Activated CD8-positive, alpha-beta T cell treated with anti-CD3 and anti-CD28 coated beads for 36 hours (primary cell): Measurements from ENCODE around the gene PPIF. TPM values are rescaled to one million over a fixed set of nuclear protein-coding genes. Genes with fewer than 3 reads are reported as not detected.
"Not testable (repeated sequence)": the region's sequence is repeated elsewhere in the genome, so short reads cannot be mapped to it uniquely, and the experiment has no call there.

ENCODE experiments used
- ATAC-seq: fragments of 200-7000 bp; cut with Tn5 transposase; one replicate; pipeline ENCODE4 v1.10.0; 2021; ENCODE audit warnings: mild to moderate bottlenecking, moderate library complexity
- CTCF ChIA-PET: fragments of 350-600 bp; sonication (Branson Sonifier 250); formaldehyde crosslinking; loops from one replicate; lab custom pipeline; 2021; ENCODE audit warnings: antibody characterized with exemption; lab: Charles Lee
- POLR2A ChIA-PET: fragments of 350-600 bp; sonication (Branson Sonifier 250); formaldehyde crosslinking; loops from one replicate; lab custom pipeline; 2021; ENCODE audit warnings: antibody characterized with exemption; lab: Charles Lee
- DNase-seq: peaks from one replicate; pipeline ENCODE4 v3.0.0-alpha.2; 2020
- H3K27ac Mint-ChIP-seq: one replicate; pipeline ENCODE4 v1.8.0; 2021; ENCODE audit warnings: mild to moderate bottlenecking, mixed read lengths
- H3K27me3 Mint-ChIP-seq: one replicate; pipeline ENCODE4 v1.8.0; 2021; ENCODE audit warnings: mixed read lengths
- H3K36me3 Mint-ChIP-seq: one replicate; pipeline ENCODE4 v1.8.0; 2021; ENCODE audit warnings: low read depth, mixed read lengths
- H3K4me1 Mint-ChIP-seq: one replicate; pipeline ENCODE4 v1.8.0; 2021; ENCODE audit warnings: low read depth, mixed read lengths
- H3K4me3 Mint-ChIP-seq: one replicate; pipeline ENCODE4 v1.8.0; 2021; ENCODE audit warnings: mild to moderate bottlenecking, moderate library complexity, mixed read lengths
- H3K9me3 Mint-ChIP-seq: one replicate; pipeline ENCODE4 v1.8.0; 2021; ENCODE audit warnings: mixed read lengths
- CTCF ChIP-seq: fragments of 200-600 bp; IDR thresholded peaks from one replicate; pipeline ENCODE4 v1.8.0; 2022; ENCODE audit warnings: antibody characterized with exemption, mild to moderate bottlenecking
- intact Hi-C: fragments of 100-400 bp; cut with micrococcal nuclease; formaldehyde crosslinking; loops from one replicate; pipeline ENCODE4 v1.10.0; 2022
- total RNA-seq, 2 experiments: library from RNA; stranded (reverse); gene quantifications; one replicate each; pipeline ENCODE4 v1.2.3, GENCODE V29; 2021

PPIF gene
- total RNA-seq, 2 experiments from 2014 or later = 81.5 to 88.6 TPM

GRCh38 chr10:79335470-79336235 is 11.6 kb upstream of the PPIF start:
- POLR2A ChIA-PET = interaction anchor here (1.3 to 3.7 kb wide), 3 partner anchors 12 to 13 kb away, joined by 3 to 19 read pairs (median 8); partner anchors contain the start of gene PPIF
- ATAC-seq (no peak), DNase-seq (no peak)
- no peaks in the 10 kb centered on the region for H3K36me3 Mint-ChIP-seq
- H3K4me1 Mint-ChIP-seq = peaks cover 35% of the 10 kb centered on the region
- TF ChIP-seq CTCF = no peak
- CTCF ChIA-PET = interaction anchor here (1.5 to 3.0 kb wide), 3 partner anchors 9 to 12 kb away, joined by 5 to 25 read pairs (median 7); partner anchors contain the start of gene PPIF
- intact Hi-C loops = no loop called here
- peaks cover 4% of the 10 kb centered on the region for H3K9me3 Mint-ChIP-seq
- H3K27me3 Mint-ChIP-seq = no peaks in the 10 kb centered on the region
- no peak overlapping the region for H3K27ac Mint-ChIP-seq
- no peak overlapping the region for H3K4me3 Mint-ChIP-seq

- Mint-ChIP-seq H3K9me3 (peaks cover 4% of the 10 kb centered on the region), H3K36me3 (no peaks in the 10 kb centered on the region), H3K4me3 (no peak overlapping the region), H3K4me1 (peaks cover 29% of the 10 kb centered on the region), H3K27ac (no peak overlapping the region), H3K27me3 (no peaks in the 10 kb centered on the region)
- ChIA-PET CTCF (interaction anchor here (0.8 to 1.9 kb wide), 2 partner anchors 8 to 12 kb away, joined by 4 to 7 read pairs; no protein-coding TSS in a partner anchor), POLR2A (interaction anchor here (3.7 kb wide), 1 partner anchor 13 kb away, joined by 19 read pairs; the partner anchor contains the start of gene PPIF)
- ATAC-seq (no peak), DNase-seq (no peak)
- no peak for TF ChIP-seq CTCF
- intact Hi-C loops = no loop called here
Measured at GRCh38 chr10:79336276-79336675, 11.0 kb upstream of the PPIF start.

- no peaks in the 10 kb centered on the region for H3K27me3 Mint-ChIP-seq
- CTCF ChIA-PET = interaction anchor here (0.8 kb wide), 2 partner anchors 10 to 11 kb away, joined by 4 to 5 read pairs; partner anchors contain the start of gene PPIF
- peaks cover 25% of the 10 kb centered on the region for H3K4me1 Mint-ChIP-seq
- no peak for TF ChIP-seq CTCF
- H3K27ac Mint-ChIP-seq = no peak overlapping the region
- POLR2A ChIA-PET = interaction anchor here (0.6 to 3.7 kb wide), 3 partner anchors 12 to 21 kb away, joined by 3 to 19 read pairs (median 3); partner anchors contain the start of gene PPIF
- DNase-seq (no peak), ATAC-seq (no peak)
- intact Hi-C loops = no loop called here
- H3K36me3 Mint-ChIP-seq = no peaks in the 10 kb centered on the region
- peaks cover 4% of the 10 kb centered on the region for H3K9me3 Mint-ChIP-seq
- H3K4me3 Mint-ChIP-seq = no peak overlapping the region
Measured at GRCh38 chr10:79336739-79337138, 10.5 kb upstream of the PPIF start.

GRCh38 chr10:79337783-79338469 is 9.3 kb upstream of the PPIF start:
- H3K4me1 Mint-ChIP-seq = peaks cover 17% of the 10 kb centered on the region
- H3K4me3 Mint-ChIP-seq, DNase-seq, H3K27me3 Mint-ChIP-seq, ATAC-seq, intact Hi-C loops, H3K9me3 Mint-ChIP-seq, CTCF ChIA-PET, H3K36me3 Mint-ChIP-seq, H3K27ac Mint-ChIP-seq: not testable (repeated sequence)
- POLR2A ChIA-PET = interaction anchor here (1.1 to 3.7 kb wide), 2 partner anchors 11 to 20 kb away, joined by 3 to 19 read pairs; partner anchors contain the start of gene PPIF

GRCh38 chr10:79339266-79339665 is 8.0 kb upstream of the PPIF start:
- no peaks in the 10 kb centered on the region for H3K9me3 Mint-ChIP-seq
- intact Hi-C loops = no loop called here
- DNase-seq (no peak), ATAC-seq (no peak)
- ChIA-PET POLR2A (interaction anchor here (3.7 kb wide), 1 partner anchor 10 kb away, joined by 19 read pairs; the partner anchor contains the start of gene PPIF), CTCF (no interaction called here)
- H3K36me3 Mint-ChIP-seq = no peaks in the 10 kb centered on the region
- no peaks in the 10 kb centered on the region for H3K27me3 Mint-ChIP-seq
- TF ChIP-seq CTCF = no peak
- H3K4me1 Mint-ChIP-seq = peaks cover 8% of the 10 kb centered on the region
- no peak overlapping the region for H3K27ac Mint-ChIP-seq
- no peak overlapping the region for H3K4me3 Mint-ChIP-seq
